ENCODE data around the gene CCL24.
"Not testable (repeated sequence)": the region's sequence is repeated elsewhere in the genome, so short reads cannot be mapped to it uniquely, and the experiment has no call there.

- TF ChIP-seq POLR2AphosphoS5, TAF1, POLR2A, SPI1 (IDR thresholded peaks at IDR 0.05; ENCODE audit: low read depth, low read length): not testable (repeated sequence)
Measured at GRCh38 chr7:75773958-75774357, 39.6 kb downstream of the CCL24 start.
